ENCODE data around the gene TPR.

GRCh38 chr1:186403632-186404031, 28.6 kb upstream of the TPR start:
- no peak for TF ChIP-seq CTCF (IDR thresholded peaks at IDR 0.05)
- no peak for TF ChIP-seq POLR2AphosphoS5 (IDR thresholded peaks at IDR 0.05)
- no peak for TF ChIP-seq POLR2A (IDR thresholded peaks at IDR 0.05)
